ENCODE measurements around the gene MLN.

The MLN gene

GRCh38 chr6:33848484-33848883 is 44.7 kb upstream of the MLN start:
- Histone ChIP-seq H4K20me1 (ENCODE audit: insufficient read depth, low read length) (no peaks in the 10 kb centered on the region), H3F3A (ENCODE audit: insufficient read depth, low read length) (no peaks in the 10 kb centered on the region), H3K9me2 (ENCODE audit: low read depth, low read length) (no peaks in the 10 kb centered on the region), H3K4me1 (ENCODE audit: insufficient read depth, low read length, severe bottlenecking) (no peaks in the 10 kb centered on the region), H3K36me3 (ENCODE audit: insufficient read depth, low read length) (no peaks in the 10 kb centered on the region), H3K27me3 (ENCODE audit: insufficient read depth, low read length) (peaks cover 10% of the 10 kb centered on the region; the same call in 1 of the 2 replicates), H3K9me3 (ENCODE audit: low read length) (no peaks in the 10 kb centered on the region), H3K27ac (ENCODE audit: low read depth, low read length, poor library complexity, severe bottlenecking) (no peak overlapping the region), H3K4me2 (ENCODE audit: low read length) (no peak overlapping the region), H3K4me3 (ENCODE audit: low read depth, low read length, poor library complexity, severe bottlenecking) (no peak overlapping the region), H2AFZ (ENCODE audit: low read length) (no peak overlapping the region), H3K9ac (ENCODE audit: low read length) (no peak overlapping the region), H3K79me2 (ENCODE audit: insufficient read depth, low read length) (no peaks in the 10 kb centered on the region)
- no peak for TF ChIP-seq CTCF (IDR thresholded peaks at IDR 0.05; ENCODE audit: low read length)
- TF ChIP-seq EZH2 (IDR thresholded peaks at IDR 0.05; ENCODE audit: borderline replicate concordance, low read length) = no peak

GRCh38 chr6:33847867-33848266 is 44.1 kb upstream of the MLN start:
- Histone ChIP-seq H3K27ac (ENCODE audit: low read depth, low read length, poor library complexity, severe bottlenecking) (no peak overlapping the region), H3K9me3 (ENCODE audit: low read length) (no peaks in the 10 kb centered on the region), H2AFZ (ENCODE audit: low read length) (no peak overlapping the region), H3K36me3 (ENCODE audit: insufficient read depth, low read length) (no peaks in the 10 kb centered on the region), H3K4me3 (ENCODE audit: low read depth, low read length, poor library complexity, severe bottlenecking) (no peak overlapping the region), H3K79me2 (ENCODE audit: insufficient read depth, low read length) (no peaks in the 10 kb centered on the region), H3K4me2 (ENCODE audit: low read length) (no peak overlapping the region), H3K27me3 (ENCODE audit: insufficient read depth, low read length) (peaks cover 10% of the 10 kb centered on the region; the same call in 1 of the 2 replicates), H3K9ac (ENCODE audit: low read length) (no peak overlapping the region), H3K9me2 (ENCODE audit: low read depth, low read length) (no peaks in the 10 kb centered on the region), H3K4me1 (ENCODE audit: insufficient read depth, low read length, severe bottlenecking) (no peaks in the 10 kb centered on the region), H4K20me1 (ENCODE audit: insufficient read depth, low read length) (no peaks in the 10 kb centered on the region), H3F3A (ENCODE audit: insufficient read depth, low read length) (no peaks in the 10 kb centered on the region)
- no peak for TF ChIP-seq EZH2 (IDR thresholded peaks at IDR 0.05; ENCODE audit: borderline replicate concordance, low read length)
- TF ChIP-seq CTCF (IDR thresholded peaks at IDR 0.05; ENCODE audit: low read length) = no peak

GRCh38 chr6:33847078-33847477 is 43.3 kb upstream of the MLN start:
- Histone ChIP-seq H3K4me3 (ENCODE audit: low read depth, low read length, poor library complexity, severe bottlenecking) (no peak overlapping the region), H3K27me3 (ENCODE audit: insufficient read depth, low read length) (peaks cover 10% of the 10 kb centered on the region; the same call in 1 of the 2 replicates), H3K4me2 (ENCODE audit: low read length) (no peak overlapping the region), H3K4me1 (ENCODE audit: insufficient read depth, low read length, severe bottlenecking) (no peaks in the 10 kb centered on the region), H3K36me3 (ENCODE audit: insufficient read depth, low read length) (no peaks in the 10 kb centered on the region), H2AFZ (ENCODE audit: low read length) (no peak overlapping the region), H3K79me2 (ENCODE audit: insufficient read depth, low read length) (no peaks in the 10 kb centered on the region), H3F3A (ENCODE audit: insufficient read depth, low read length) (no peaks in the 10 kb centered on the region), H3K9me2 (ENCODE audit: low read depth, low read length) (no peaks in the 10 kb centered on the region), H3K9ac (ENCODE audit: low read length) (no peak overlapping the region), H3K27ac (ENCODE audit: low read depth, low read length, poor library complexity, severe bottlenecking) (no peak overlapping the region), H4K20me1 (ENCODE audit: insufficient read depth, low read length) (no peaks in the 10 kb centered on the region), H3K9me3 (ENCODE audit: low read length) (no peaks in the 10 kb centered on the region)
- TF ChIP-seq CTCF (IDR thresholded peaks at IDR 0.05; ENCODE audit: low read length) (no peak), EZH2 (IDR thresholded peaks at IDR 0.05; ENCODE audit: borderline replicate concordance, low read length) (no peak)
